A204.1 (cell line): ENCODE data around the gene DUSP1.

Experiments
- FAIRE-seq: peaks from 2 replicates; lab custom pipeline; 2012; peaks lifted over from hg19 to GRCh38; lab: Jason Lieb, UNC

Gene DUSP1

GRCh38 chr5:172777881-172778814, 7.2 kb upstream of the DUSP1 start:
- FAIRE-seq: no peak

- no peak for FAIRE-seq
Observed at GRCh38 chr5:172776235-172776594, 5.2 kb upstream of the DUSP1 start.

GRCh38 chr5:172775326-172776234, 4.6 kb upstream of the DUSP1 start:
- FAIRE-seq: no peak

GRCh38 chr5:172774561-172775315, 3.7 kb upstream of the DUSP1 start:
- no peak for FAIRE-seq

GRCh38 chr5:172773481-172774469, 2.8 kb upstream of the DUSP1 start:
- FAIRE-seq: no peak

GRCh38 chr5:172772112-172772906, 1.3 kb upstream of the DUSP1 start:
- no peak for FAIRE-seq

GRCh38 chr5:172771439-172772111, 580 bp upstream of the DUSP1 start:
- FAIRE-seq: no peak

- no peak for FAIRE-seq
Observed at GRCh38 chr5:172770374-172770674, 671 bp downstream of the DUSP1 start.

- FAIRE-seq: no peak
Observed at GRCh38 chr5:172769616-172770373, 1.2 kb downstream of the DUSP1 start.

GRCh38 chr5:172769342-172769615, 1.7 kb downstream of the DUSP1 start:
- FAIRE-seq: no peak

- no peak for FAIRE-seq
Observed at GRCh38 chr5:172768573-172769341, 2.2 kb downstream of the DUSP1 start.

- no peak for FAIRE-seq
Observed at GRCh38 chr5:172768098-172768572, 2.9 kb downstream of the DUSP1 start.

GRCh38 chr5:172766287-172767108, 4.5 kb downstream of the DUSP1 start:
- FAIRE-seq: no peak

GRCh38 chr5:172765766-172766286, 5.2 kb downstream of the DUSP1 start:
- no peak for FAIRE-seq

GRCh38 chr5:172764861-172765765, 5.9 kb downstream of the DUSP1 start:
- peak; percentile 69 for FAIRE-seq

- no peak for FAIRE-seq
Observed at GRCh38 chr5:172763120-172763464, 7.9 kb downstream of the DUSP1 start.
